Activated CD4-positive, CD25-positive, alpha-beta regulatory T cell (primary cell): Measurements from ENCODE around the gene PIF1.
A peak's percentile ranks its signal among the peaks of the same experiment; 100 is the strongest.
"Not testable (repeated sequence)": the region's sequence is repeated elsewhere in the genome, so short reads cannot be mapped to it uniquely, and the experiment has no call there.

Experiments
- DNase-seq, 4 experiments: peaks; one replicate each; lab custom pipeline; 2025; lab: John Stamatoyannopoulos, UW

Gene PIF1

DNA sequence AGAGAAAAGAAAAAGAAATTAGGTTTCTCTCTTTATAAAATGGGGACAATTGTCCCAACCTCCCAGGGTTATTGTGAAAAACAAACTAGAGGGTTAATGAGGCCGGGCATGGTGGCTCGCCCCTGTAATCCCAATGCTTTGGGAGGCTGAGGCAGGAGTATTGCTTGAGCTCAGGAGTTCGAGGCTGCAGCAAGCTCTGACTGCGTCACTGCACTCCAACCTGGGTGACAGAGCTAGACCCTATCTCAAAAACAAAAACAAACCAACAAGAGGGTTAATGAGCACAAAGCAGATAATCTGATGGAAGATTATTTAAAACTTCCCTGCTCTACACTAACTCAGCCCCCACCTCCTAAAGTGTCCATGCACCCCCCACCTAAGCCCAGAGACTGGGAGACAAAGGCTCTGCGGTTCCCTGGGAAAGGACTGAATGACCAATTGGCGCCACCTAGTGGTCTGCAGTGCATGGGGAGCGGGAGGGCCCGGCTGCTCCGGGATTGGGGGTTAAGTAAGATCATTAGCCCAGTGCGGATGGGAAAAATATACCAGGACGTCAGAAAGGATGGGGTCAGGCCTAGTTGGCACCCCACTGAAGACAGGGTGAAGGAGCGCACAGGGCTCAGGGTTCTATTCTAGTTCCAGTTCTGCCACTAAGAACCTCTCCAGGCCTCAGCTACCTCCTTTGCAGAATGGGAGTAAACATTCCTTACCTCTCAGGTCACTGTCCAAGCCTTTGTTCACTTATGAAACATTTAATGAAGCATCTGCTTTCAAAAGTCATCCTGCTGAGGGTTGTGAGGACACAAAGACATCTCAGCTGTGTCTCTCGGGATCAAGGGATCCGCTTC lies 15.6 kb downstream of the PIF1 start:
- peak; percentile 34 to 64 (median 46) for DNase-seq

- DNase-seq: no peak
Observed at GRCh38 chr15:64808785-64809453, 16.5 kb downstream of the PIF1 start.

GRCh38 chr15:64807751-64808222 lies 17.7 kb downstream of the PIF1 start:
- DNase-seq: no peak

DNA sequence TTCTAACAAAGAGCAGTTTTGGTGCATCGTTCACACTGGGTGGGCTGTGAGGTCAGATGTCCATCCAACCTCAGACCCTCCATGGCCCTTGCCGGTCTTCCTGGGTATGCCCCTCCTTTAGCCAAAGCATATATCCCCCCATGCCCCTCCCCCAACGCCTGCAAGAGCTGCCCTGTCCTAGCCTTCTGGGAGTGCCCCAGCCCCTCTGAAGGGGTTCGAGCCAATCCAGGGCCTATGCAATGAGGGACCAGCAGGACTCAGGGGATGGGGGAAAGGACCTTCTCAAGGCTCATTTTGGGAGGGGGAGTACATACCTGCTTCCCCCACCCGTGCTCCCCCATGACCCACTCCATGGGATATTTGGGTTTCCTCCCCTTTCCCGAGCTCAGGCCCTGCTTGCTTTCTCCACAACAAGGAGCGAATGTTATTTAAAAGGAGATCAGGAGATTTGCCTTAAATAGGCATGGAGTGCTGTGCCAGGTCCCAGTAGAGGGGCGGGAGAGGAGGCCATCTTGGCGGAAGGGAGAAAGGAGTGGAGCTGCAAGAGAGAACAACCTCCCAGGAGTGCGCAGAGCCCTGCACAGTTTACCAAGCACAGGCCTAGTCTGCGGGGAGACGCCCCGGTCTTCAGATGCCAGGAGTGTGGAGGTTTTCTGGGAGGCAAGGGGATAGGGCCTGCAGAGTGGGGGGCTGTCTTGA lies 18.2 kb downstream of the PIF1 start:
- no peak for DNase-seq

GRCh38 chr15:64806509-64806908 lies 18.9 kb downstream of the PIF1 start:
- no peak for DNase-seq

GRCh38 chr15:64804619-64805018 lies 20.8 kb downstream of the PIF1 start:
- DNase-seq: no peak

DNA sequence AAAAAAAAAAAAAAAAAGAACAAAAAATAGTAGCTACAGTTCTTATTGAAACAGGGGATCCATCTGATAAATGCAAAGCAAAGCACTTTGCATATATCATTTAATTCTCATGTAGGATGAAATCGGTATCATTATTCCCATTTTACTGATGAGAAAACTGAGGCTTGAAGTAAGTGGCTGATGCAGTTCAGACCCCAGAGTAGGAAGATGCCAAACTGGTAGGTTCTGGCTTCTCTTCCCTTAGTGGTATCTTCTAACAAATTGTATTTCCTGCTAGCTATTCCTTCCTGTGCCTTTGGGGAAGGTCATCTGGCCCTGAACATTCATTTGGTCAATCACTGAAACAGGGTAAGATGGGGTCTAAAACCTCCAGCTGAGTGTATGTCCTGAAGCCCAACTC lies 21.9 kb downstream of the PIF1 start:
- no peak for DNase-seq

DNA sequence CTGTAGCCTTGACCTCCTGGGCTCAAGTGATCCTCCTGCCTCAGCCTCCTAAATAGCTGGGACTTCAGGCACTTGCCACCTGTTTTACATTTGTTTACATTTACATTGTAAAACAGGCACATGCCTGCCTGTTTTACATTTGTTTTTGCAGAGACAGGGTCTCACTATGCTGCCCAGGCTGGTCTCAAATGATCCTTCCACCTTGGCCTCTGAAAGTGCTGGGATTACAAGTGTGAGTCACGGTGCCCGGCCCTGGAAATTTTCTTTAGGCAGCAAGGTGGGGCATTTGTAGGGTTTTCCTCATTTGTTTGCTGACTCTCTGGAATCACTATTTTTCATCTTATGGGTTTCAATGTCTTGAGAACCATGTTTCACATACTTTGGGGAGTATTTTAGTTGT lies 25.0 kb downstream of the PIF1 start:
- no peak for DNase-seq

DNA sequence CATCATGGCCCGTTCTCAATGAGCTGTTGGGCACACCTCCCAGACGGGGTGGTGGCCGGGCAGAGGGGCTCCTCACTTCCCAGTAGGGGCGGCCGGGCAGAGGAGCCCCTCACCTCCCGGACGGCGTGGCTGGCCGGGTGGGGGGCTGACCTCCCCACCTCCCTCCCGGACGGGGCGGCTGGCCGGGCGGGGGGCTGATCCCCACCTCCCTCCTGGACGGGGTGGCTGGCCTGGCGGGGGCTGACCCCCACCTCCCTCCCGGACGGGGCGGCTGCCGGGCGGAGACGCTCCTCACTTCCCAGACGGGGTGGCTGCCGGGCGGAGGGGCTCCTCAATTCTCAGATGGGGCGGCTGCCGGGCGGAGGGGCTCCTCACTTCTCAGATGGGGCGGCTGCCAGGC lies 26.5 kb downstream of the PIF1 start:
- DNase-seq: not testable (repeated sequence)

DNA sequence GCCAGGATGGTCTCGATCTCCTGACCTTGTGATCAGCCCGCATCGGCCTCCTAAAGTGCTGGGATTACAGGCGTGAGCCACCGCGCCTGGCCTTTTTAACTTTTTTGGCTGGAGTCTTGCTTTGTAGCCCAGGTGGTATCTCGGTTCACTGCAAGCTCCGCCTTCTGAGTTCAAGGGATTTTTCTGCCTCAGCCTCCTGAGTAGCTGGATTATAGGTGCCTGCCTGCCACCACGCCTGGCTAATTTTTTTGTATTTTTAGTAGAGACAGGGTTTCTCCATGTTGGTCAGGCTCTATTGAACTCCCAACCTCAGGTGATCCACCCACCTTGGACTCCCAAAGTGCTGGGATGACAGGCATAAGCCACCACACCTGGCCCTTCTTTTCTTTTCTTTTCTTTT lies 29.5 kb downstream of the PIF1 start:
- DNase-seq: not testable (repeated sequence)

- DNase-seq: not testable (repeated sequence)
Observed at GRCh38 chr15:64795299-64795698, 30.1 kb downstream of the PIF1 start.

GRCh38 chr15:64792282-64792681 lies 33.2 kb downstream of the PIF1 start:
- DNase-seq: no peak

GRCh38 chr15:64791401-64791800 lies 34.0 kb downstream of the PIF1 start:
- DNase-seq: no peak

- no peak for DNase-seq
Observed at GRCh38 chr15:64783796-64784195, 41.7 kb downstream of the PIF1 start.

GRCh38 chr15:64782751-64783150 lies 42.7 kb downstream of the PIF1 start:
- DNase-seq: no peak

- no peak for DNase-seq
Observed at GRCh38 chr15:64781299-64781698, 44.1 kb downstream of the PIF1 start.

GRCh38 chr15:64780600-64781156 lies 44.8 kb downstream of the PIF1 start:
- DNase-seq: no peak

- DNase-seq: no peak
Observed at GRCh38 chr15:64779630-64780029, 45.8 kb downstream of the PIF1 start.

DNA sequence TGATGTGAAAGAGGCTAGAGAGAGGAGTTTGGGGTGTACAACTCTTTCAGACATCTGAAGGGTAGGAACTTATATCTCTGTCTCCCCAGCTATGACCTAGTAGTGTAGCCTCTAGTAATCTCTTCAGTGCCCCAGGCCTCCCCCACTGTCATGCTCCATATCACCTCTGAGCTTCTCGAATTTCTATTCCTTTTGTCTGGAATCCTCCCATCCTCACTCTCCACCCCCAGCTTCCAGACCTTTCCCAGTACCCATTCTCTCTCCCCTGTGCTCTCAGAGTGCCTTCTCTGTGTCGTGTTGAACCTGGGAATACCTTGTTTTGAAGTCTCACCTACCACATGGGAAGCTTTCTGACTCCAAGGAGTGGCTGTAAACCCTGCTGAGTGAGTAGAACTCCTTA lies 46.4 kb downstream of the PIF1 start:
- DNase-seq: no peak

DNA sequence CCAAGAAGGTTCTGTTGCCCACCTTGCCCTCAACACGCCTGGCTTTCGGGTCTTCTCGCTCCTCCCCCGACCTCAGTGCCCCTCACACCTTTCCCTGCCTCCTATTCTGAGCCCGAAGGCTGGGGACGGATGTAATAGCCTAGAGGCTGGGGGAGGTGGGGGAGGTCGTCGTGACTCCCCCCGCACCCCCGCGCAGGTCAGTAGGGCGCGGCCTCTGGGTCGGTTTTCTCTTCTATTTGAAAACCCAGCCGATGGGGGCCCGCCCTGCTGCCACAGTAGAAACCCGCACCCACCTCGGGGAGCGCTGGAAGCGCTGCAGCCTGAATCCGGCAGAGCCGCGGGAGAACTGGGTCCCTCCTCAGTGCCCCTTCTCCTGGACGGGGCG lies 49.1 kb downstream of the PIF1 start:
- no peak for DNase-seq

DNA sequence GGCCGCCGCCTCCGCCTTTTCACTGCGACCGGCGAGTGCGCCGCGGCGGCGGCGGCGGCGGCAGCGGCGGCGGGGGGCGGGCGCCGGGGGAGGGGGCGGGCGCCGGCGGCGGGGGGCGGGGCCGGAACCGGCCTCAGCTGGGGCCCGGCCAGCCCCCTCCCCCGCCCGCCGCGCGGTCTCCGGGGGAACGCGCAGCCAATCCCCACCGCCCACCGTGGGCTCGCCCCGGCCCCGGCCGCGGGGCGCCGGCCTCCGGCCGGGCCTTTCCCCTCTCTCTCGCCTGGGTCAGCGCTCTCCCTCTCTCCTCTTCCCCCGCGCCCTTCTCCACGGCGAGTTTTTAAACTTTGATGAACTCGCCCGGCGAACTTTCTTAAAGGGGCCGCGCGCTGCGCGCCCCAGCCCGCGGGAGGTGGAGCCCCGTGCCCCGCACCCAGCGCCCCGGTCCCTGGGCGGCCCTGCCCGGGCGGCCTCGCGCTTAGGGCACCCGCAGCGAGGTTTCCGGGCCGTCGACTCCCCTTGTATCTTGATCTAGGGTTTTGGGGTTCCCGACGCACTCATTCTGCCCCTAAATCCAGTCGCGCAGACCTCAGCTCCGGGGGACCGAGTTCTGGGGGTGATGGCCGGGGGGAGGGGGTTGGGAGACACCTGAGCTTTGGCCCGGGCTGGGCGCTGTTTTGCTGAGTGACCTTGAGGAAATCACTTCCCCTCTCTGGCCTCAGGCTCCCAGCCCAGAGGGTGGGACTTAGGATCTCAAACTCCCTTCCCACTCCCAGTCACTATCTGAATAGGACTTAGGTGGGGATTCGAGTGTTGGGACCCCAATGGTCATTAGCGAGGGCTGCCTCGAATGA lies 49.7 kb downstream of the PIF1 start, which contains the start of gene RBPMS2:
Gene RBPMS2 (minus strand): TSS at position 39 of the 851 bp plus-strand sequence. CDS start 270 bp downstream, outside the sequence.
- DNase-seq: no peak
